K562 (cell line): ENCODE measurements around the gene EXOC6. TPM values are rescaled to one million over a fixed set of nuclear protein-coding genes. Genes with fewer than 3 reads are reported as not detected.

Source experiments
- ATAC-seq: fragments of 200-7000 bp; cut with Tn5 transposase; 3 replicates; pipeline ENCODE4 v1.9.1; 2020; ENCODE audit warnings: moderate library complexity
- BruUV-seq: library from RNA; stranded (reverse); fragments of 400-500 nt; replicated peaks from 2 replicates; lab custom pipeline; 2021; lab: Mats Ljungman, UMichigan
- CTCF ChIA-PET: fragments of 300-600 bp; formaldehyde crosslinking; extraction: SDS; loops from one replicate; lab custom pipeline; 2021; ENCODE audit warnings: low intra/inter-chr PET ratio; lab: Yijun Ruan, JAX
- POLR2A ChIA-PET: fragments of 300-600, 350-650 bp; sonication (Branson Sonifier 250); formaldehyde crosslinking; extraction: SDS; loops from one replicate; lab custom pipeline; 2021; ENCODE audit warnings: antibody characterized with exemption, inconsistent platforms; lab: Yijun Ruan, JAX
- DNase-seq, 4 experiments: peaks; one replicate each; pipeline versions ENCODE4 v3.0.0 to v3.0.0-alpha.2; 2011 to 2018; ENCODE audit warnings: low spot score in 3 of 4, mixed read lengths in 3 of 4; ENCODE audit errors: extremely low read depth in 1 of 4
- FAIRE-seq: peaks from 2 replicates; lab custom pipeline; 2011; peaks lifted over from hg19 to GRCh38; lab: Jason Lieb, UNC
- H2AFZ ChIP-seq: 2 replicates; pipeline ENCODE4 v1.6.0; 2011; ENCODE audit warnings: low read depth, low read length, control low read depth, inconsistent platforms
- H3K27ac ChIP-seq: fragments of 200-600 bp; 3 replicates; pipeline ENCODE4 v1.8.0; 2011; ENCODE audit warnings: low read depth, mild to moderate bottlenecking, control low read depth, inconsistent platforms, low read length, moderate library complexity, mixed read lengths; ENCODE audit errors: extremely low read depth
- H3K27me3 ChIP-seq, 2 experiments: fragments of 300-600 bp in 1 of 2; 2 replicates in 1 of 2; 3 replicates in 1 of 2; pipeline versions ENCODE4 v1.6.0 to v1.8.0; 2011; ENCODE audit warnings: inconsistent platforms in 2 of 2, low read length in 2 of 2, mild to moderate bottlenecking in 1 of 2, mixed read lengths in 1 of 2, moderate library complexity in 1 of 2; ENCODE audit not compliant: control insufficient read depth in 2 of 2, insufficient read depth in 2 of 2
- H3K36me3 ChIP-seq: fragments of 300-600 bp; 3 replicates; pipeline ENCODE4 v1.8.0; 2011; ENCODE audit warnings: mild to moderate bottlenecking, low read length, inconsistent platforms; ENCODE audit not compliant: control insufficient read depth, insufficient read depth
- H3K4me1 ChIP-seq, 2 experiments: fragments of 200-600 bp in 1 of 2; replicated peaks in 1 of 2; 2 replicates in 1 of 2; 3 replicates in 1 of 2; pipeline versions ENCODE4 v1.5.1 to v1.8.0; 2011; ENCODE audit warnings: inconsistent platforms in 2 of 2, low read length in 2 of 2, mild to moderate bottlenecking in 1 of 2, mixed read lengths in 1 of 2, moderate library complexity in 1 of 2; ENCODE audit not compliant: control insufficient read depth in 2 of 2, insufficient read depth in 2 of 2
- H3K4me2 ChIP-seq: 2 replicates; pipeline ENCODE4 v1.6.1; 2011; ENCODE audit warnings: low read length, control low read depth, inconsistent platforms, mixed read lengths; ENCODE audit not compliant: insufficient read depth
- H3K4me3 ChIP-seq: fragments of 200-600 bp; sonication (generic), shearing (Covaris generic); 2 replicates; pipeline ENCODE4 v1.5.1; 2016; ENCODE audit warnings: control low read depth, inconsistent platforms
- H3K79me2 ChIP-seq: fragments of 200-600 bp; 3 replicates; pipeline ENCODE4 v1.8.0; 2011; ENCODE audit warnings: low read length, inconsistent platforms; ENCODE audit not compliant: control insufficient read depth, insufficient read depth
- H3K9ac ChIP-seq, 2 experiments: 2 replicates each; pipeline versions ENCODE4 v1.6.0 to v1.6.1; 2011; ENCODE audit warnings: low read depth in 2 of 2, low read length in 2 of 2, control low read depth in 1 of 2, inconsistent platforms in 1 of 2, mild to moderate bottlenecking in 1 of 2, mixed read lengths in 1 of 2; ENCODE audit not compliant: insufficient read depth in 1 of 2
- H3K9me1 ChIP-seq: one replicate; pipeline ENCODE4 v1.6.0; 2011; ENCODE audit warnings: inconsistent platforms, mild to moderate bottlenecking, low read length, moderate library complexity; ENCODE audit not compliant: control insufficient read depth, insufficient read depth
- H3K9me3 ChIP-seq: replicated peaks from 2 replicates; pipeline ENCODE4 v1.5.1; 2011; ENCODE audit warnings: low read depth, low read length, inconsistent platforms; ENCODE audit not compliant: control insufficient read depth, insufficient read depth
- H4K20me1 ChIP-seq: replicated peaks from 2 replicates; pipeline ENCODE4 v1.6.1; 2011; ENCODE audit warnings: low read length, inconsistent platforms, mixed read lengths; ENCODE audit not compliant: control insufficient read depth, insufficient read depth
- E2F8 ChIP-seq: fragments of 450-650 bp; IDR thresholded peaks from 2 replicates; pipeline ENCODE4 v1.7.1; 2018; ENCODE audit warnings: mild to moderate bottlenecking, low read depth; ENCODE audit not compliant: partially characterized antibody
- FOXK1 ChIP-seq: sonication (generic); formaldehyde crosslinking; IDR thresholded peaks from 2 replicates; pipeline ENCODE4 v1.8.0; 2022; ENCODE audit warnings: missing genetic modification reagents, mild to moderate bottlenecking, borderline replicate concordance
- SMAD4 ChIP-seq: fragments of 250-450 bp; sonication (Bioruptor Pico); conservative IDR thresholded peaks from 2 replicates; pipeline ENCODE4 v1.8.0; 2021; ENCODE audit warnings: inconsistent platforms, mild to moderate bottlenecking, moderate library complexity
- WGBS: fragments of 100-300 bp; shearing (Covaris generic); methylation state at CpG from one replicate; pipeline ENCODE4 v1.1.6; 2016; ENCODE audit warnings: low coverage, mixed read lengths; ENCODE audit not compliant: insufficient coverage; ENCODE audit errors: missing lambda C conversion rate; 5-methylcytosine and 5-hydroxymethylcytosine counted together
- in situ Hi-C: fragments of 300-500 bp; cut with MboI; formaldehyde crosslinking; loops from 4 replicates; pipeline ENCODE4 v1.15.0; 2018; ENCODE audit warnings: inconsistent platforms, mixed read lengths
- intact Hi-C: fragments of 100-400 bp; cut with micrococcal nuclease; formaldehyde crosslinking; loops from 2 replicates; pipeline ENCODE4 v1.14.2; 2022
- polyA plus RNA-seq, 8 experiments: library from polyadenylated mRNA; depleted of rRNA in 4 of 8; stranded (reverse) in 5 of 8; unstranded in 3 of 8; fragments of >200 nt; fragmentation: Nextera tagmentation in 2 of 8; fragmentation: Illumina TruSeq in 1 of 8; extraction: Ambion mirVana in 2 of 8; extraction: Trizol in 1 of 8; gene quantifications; 2 replicates each; pipeline versions ENCODE4 v1.2.1 to v1.2.3, GENCODE V29; 2011 to 2014; ENCODE audit warnings: inconsistent platforms in 1 of 8, missing spikeins in 1 of 8
- total RNA-seq, 7 experiments: library from RNA; depleted of rRNA in 6 of 7; stranded (reverse); fragments of >200 nt in 6 of 7; fragmentation: Illumina TruSeq in 2 of 7; extraction: Trizol in 2 of 7; gene quantifications; 2 replicates each; pipeline versions ENCODE4 v1.2.1 to v1.2.3, GENCODE V29; 2011 to 2021; ENCODE audit warnings: low replicate concordance in 1 of 7

Gene EXOC6
- total and polyA plus RNA-seq, 9 of the 15 experiments (the other 6 are each of a cell fraction or from before 2014, with no cell fraction given) = 13.9 to 42.8 (median 24.9) TPM

GRCh38 chr10:92999191-92999590 is 150.9 kb downstream of the EXOC6 start:
- no peak overlapping the region for H3K4me3 ChIP-seq
- no peak for DNase-seq
- BruUV-seq = no TSS peak
- no peak overlapping the region for H2AFZ ChIP-seq
- no peaks in the 10 kb centered on the region for H3K4me1 ChIP-seq
- no peak for ATAC-seq
- POLR2A ChIA-PET = interaction anchor here (0.6 kb wide), 1 partner anchor 511 kb away, joined by 3 read pairs; no protein-coding TSS in a partner anchor
- H3K27ac ChIP-seq = no peak overlapping the region
- no peak for FAIRE-seq
- CTCF ChIA-PET = no interaction called here
- in situ Hi-C loops (no loop called here), intact Hi-C loops (no loop called here)
- WGBS = 80% methylated on average over 2 of the region's 2 CpGs
- H3K9me1 ChIP-seq = no peaks in the 10 kb centered on the region
- H3K27me3 ChIP-seq = no peaks in the 10 kb centered on the region
- no peak for TF ChIP-seq FOXK1 (CRISPR knock-in tag)
- TF ChIP-seq E2F8 = no peak
- no peak for TF ChIP-seq SMAD4 (CRISPR knock-in tag)
- H3K79me2 ChIP-seq = no peaks in the 10 kb centered on the region
- H3K9ac ChIP-seq = no peak overlapping the region
- no peaks in the 10 kb centered on the region for H3K9me3 ChIP-seq
- no peak overlapping the region for H3K4me2 ChIP-seq
- H4K20me1 ChIP-seq = no peaks in the 10 kb centered on the region
- peaks cover 11% of the 10 kb centered on the region; the same call in 2 of the 3 replicates for H3K36me3 ChIP-seq
